HT1080 (cell line): ENCODE measurements around the gene TENT4A. TPM values are rescaled to one million over a fixed set of nuclear protein-coding genes. Genes with fewer than 3 reads are reported as not detected.

Source experiments
- DNase-seq: peaks from one replicate; pipeline ENCODE4 v3.0.0-alpha.2; 2015; ENCODE audit warnings: low read depth
- total RNA-seq: library from RNA; depleted of rRNA; stranded (reverse); fragments of >200 nt; shearing (Covaris generic); gene quantifications from 2 replicates; pipeline ENCODE4 v1.2.3, GENCODE V29; 2014; rRNA removed

Gene TENT4A
- total RNA-seq, 1 experiment from 2014 or later: 23.0 TPM

DNA sequence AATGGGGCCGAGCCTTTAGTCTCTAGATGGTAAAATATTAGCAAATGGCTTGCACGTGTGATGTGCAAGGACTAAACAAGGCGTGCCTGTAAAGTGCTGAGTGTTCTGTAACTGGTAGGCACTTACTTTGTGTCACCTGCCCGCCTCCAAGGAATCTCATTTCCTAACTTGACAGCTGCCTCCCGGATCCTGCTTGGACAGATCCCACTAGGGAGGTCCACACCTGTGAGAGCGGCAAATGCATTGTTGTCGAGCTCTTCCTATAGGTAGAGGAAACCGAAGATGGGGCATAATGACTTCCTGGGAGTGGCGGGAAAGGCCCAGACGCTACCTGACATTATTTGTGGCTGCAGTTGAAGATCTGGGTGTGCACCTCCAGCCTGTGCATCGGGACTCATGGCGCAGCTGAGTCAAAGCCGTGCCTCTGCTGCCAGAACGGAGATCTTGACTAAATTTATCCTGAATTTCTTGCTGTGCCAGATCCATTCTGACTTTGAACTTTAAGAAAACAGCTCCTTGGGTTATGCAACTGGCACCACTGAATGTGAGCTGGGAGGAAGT, 79.8 kb downstream of the TENT4A start:
- DNase-seq: no peak

DNA sequence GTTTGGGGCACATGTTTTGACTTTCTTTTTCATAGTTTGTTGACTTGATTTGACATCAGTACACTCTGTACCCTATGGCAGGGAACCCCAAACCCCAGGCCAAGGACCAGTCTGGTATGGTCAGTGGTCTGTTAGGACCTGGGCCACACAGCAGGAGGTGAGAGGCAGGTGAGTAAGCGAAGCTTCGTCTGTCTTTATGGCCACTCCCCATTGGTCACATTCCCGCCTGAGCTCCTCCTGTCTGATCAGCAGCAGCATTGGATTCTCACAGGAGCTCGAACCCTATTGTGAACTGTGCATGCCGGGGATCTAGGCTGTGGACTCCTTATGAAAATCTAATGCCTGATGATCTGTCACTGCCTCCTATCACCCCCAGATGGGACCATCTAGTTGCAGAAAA, 88.0 kb downstream of the TENT4A start:
- DNase-seq: no peak

DNA sequence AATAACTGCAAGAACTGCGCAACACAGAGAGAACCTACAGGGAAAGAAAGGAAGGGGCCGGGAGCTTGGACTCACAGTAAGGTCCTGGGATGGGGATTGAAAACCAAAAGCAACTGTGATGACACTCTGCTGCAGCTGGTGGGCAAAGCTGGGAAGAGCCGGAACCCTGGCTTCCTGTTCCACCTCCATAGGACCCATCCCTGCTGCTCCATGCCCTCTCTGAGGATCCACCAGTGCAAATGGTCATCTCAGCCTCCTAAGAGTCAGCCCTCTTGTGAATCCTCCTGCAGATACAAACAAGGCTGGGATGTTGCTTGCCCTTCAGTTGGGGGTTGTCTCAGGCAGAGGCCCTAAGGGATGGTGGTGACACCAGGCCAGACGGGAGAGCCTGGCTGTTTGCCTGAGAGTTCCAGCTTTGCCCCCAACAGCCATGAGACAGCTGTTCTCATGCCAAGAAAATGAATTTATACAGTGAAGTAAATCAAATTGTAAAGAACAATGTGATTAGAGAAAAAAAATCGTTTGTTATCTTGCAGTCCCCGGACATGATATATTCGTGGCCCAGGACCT, 90.8 kb downstream of the TENT4A start:
- no peak for DNase-seq

DNA sequence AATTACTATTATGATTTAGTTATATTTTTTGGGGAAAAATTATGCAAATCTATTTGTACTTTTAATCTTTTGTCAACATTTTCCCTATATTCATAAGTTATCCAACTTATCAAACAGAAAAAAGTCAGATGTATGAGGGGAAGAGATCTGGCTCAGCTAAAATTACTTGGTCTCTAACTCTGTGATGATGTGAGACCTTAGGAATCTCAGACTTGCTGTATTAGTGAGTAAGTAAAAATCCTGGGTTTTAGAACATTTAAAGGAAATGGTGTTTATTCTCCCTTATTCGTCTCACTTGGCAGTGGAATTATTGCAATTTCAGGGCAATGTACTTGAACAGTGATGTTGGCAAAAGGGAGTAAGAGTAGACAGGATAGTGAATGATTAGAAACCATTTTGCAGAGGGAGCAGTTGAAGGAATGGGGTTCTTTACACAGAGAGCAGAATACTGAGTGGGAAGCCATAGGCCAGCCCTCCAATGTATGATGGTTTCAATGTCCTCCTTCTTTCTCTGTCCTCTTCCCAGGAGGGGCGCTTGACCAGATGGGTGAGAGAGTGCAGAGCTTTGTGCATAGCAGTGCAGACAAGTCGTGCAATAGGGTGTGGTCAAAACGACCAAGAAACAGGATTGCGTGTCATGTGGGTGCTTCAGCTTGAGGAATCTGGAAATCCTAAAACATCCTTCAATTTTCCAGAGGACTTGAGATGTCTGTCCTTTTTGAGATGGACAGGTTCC, 91.7 kb downstream of the TENT4A start:
- DNase-seq: no peak

DNA sequence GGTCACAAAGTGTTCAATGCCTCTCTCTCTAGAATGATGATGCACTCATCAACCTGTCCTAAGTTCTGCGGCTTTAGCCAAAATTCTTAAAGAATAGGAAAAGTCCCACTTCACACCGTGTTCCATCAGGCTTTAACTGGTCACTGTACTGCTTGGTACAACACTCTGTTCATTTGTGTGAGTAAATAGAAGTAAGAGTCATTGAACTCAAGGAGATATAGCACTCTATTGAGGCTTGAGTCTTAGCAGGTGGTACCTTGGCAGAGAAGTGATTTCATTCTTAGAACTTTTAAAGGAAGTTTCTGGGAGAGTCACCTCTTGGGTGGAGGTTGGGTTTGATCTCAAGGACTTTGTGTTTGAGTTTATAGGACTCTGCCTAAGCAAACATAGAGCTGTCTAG, 92.6 kb downstream of the TENT4A start:
- DNase-seq: no peak

Other genes starting within 250 kb of the TENT4A start
- 184 and 186 TPM in 2 replicates for gene NSUN2, start 80.4 kb upstream of the TENT4A start, total RNA-seq
- gene SRD5A1, start 80.0 kb upstream of the TENT4A start, total RNA-seq: 20.2 and 43.6 TPM in 2 replicates